Activated T-helper 17 cell treated with anti-CD3 and anti-CD28 coated beads, Interleukin-2, amount 50 U/mL, for 72 hours (primary cell): ENCODE results near the gene APRT. TPM values are rescaled to one million over a fixed set of nuclear protein-coding genes. Genes with fewer than 3 reads are reported as not detected.

Experiments
- ATAC-seq: fragments of 150-1000 bp; cut with Tn5 transposase; replicated peaks from 2 replicates; pipeline ENCODE4 v1.10.0; 2021; ENCODE audit warnings: mild to moderate bottlenecking, moderate library complexity
- H3K27ac Mint-ChIP-seq: one replicate; pipeline ENCODE4 v1.8.0; 2022; ENCODE audit warnings: mixed read lengths
- H3K27me3 Mint-ChIP-seq: one replicate; pipeline ENCODE4 v1.8.0; 2022; ENCODE audit warnings: mixed read lengths
- H3K36me3 Mint-ChIP-seq: one replicate; pipeline ENCODE4 v1.8.0; 2022; ENCODE audit warnings: low read depth, mild to moderate bottlenecking, mixed read lengths
- H3K4me1 Mint-ChIP-seq: one replicate; pipeline ENCODE4 v1.8.0; 2022; ENCODE audit warnings: mixed read lengths
- H3K4me3 Mint-ChIP-seq: one replicate; pipeline ENCODE4 v1.8.0; 2022; ENCODE audit warnings: mild to moderate bottlenecking, mixed read lengths
- H3K9me3 Mint-ChIP-seq: one replicate; pipeline ENCODE4 v1.8.0; 2022; ENCODE audit warnings: mixed read lengths
- total RNA-seq, 2 donors: library from RNA; stranded (reverse); gene quantifications; one replicate each; pipeline ENCODE4 v1.2.3, GENCODE V29; 2022

The APRT gene
- total RNA-seq, 2 donors from 2014 or later: 132 to 139 TPM

- Mint-ChIP-seq H3K9me3 (no peaks in the 10 kb centered on the region), H3K27ac (peak overlapping the region; percentile 89), H3K4me1 (peaks cover 21% of the 10 kb centered on the region), H3K4me3 (peak overlapping the region; percentile 87), H3K36me3 (peaks cover 13% of the 10 kb centered on the region), H3K27me3 (no peaks in the 10 kb centered on the region)
- ATAC-seq: no peak
Observed at GRCh38 chr16:88784074-88784855, 27.5 kb downstream of the APRT start.

GRCh38 chr16:88783391-88784073 is 28.2 kb downstream of the APRT start:
- H3K27ac Mint-ChIP-seq: peak overlapping the region; percentile 89
- H3K27me3 Mint-ChIP-seq: no peaks in the 10 kb centered on the region
- H3K9me3 Mint-ChIP-seq: no peaks in the 10 kb centered on the region
- peaks cover 21% of the 10 kb centered on the region for H3K4me1 Mint-ChIP-seq
- H3K36me3 Mint-ChIP-seq: peaks cover 14% of the 10 kb centered on the region
- no peak for ATAC-seq
- peak overlapping the region; percentile 87 for H3K4me3 Mint-ChIP-seq

- peak; percentile 81 for ATAC-seq
- Mint-ChIP-seq H3K36me3 (peaks cover 22% of the 10 kb centered on the region), H3K9me3 (no peaks in the 10 kb centered on the region), H3K27ac (peak overlapping the region; percentile 89), H3K4me3 (peak overlapping the region; percentile 87), H3K4me1 (peaks cover 21% of the 10 kb centered on the region), H3K27me3 (no peaks in the 10 kb centered on the region)
Observed at GRCh38 chr16:88782454-88783390, 29.0 kb downstream of the APRT start.

GRCh38 chr16:88781140-88782077 is 30.3 kb downstream of the APRT start:
- peak overlapping the region; percentile 89 for H3K27ac Mint-ChIP-seq
- H3K4me3 Mint-ChIP-seq: peak overlapping the region; percentile 87
- H3K9me3 Mint-ChIP-seq: no peaks in the 10 kb centered on the region
- peaks cover 21% of the 10 kb centered on the region for H3K4me1 Mint-ChIP-seq
- no peaks in the 10 kb centered on the region for H3K27me3 Mint-ChIP-seq
- peak; percentile 51 for ATAC-seq
- peaks cover 33% of the 10 kb centered on the region for H3K36me3 Mint-ChIP-seq

GRCh38 chr16:88780142-88781062 is 31.3 kb downstream of the APRT start:
- ATAC-seq: no peak
- peak overlapping the region; percentile 87 for H3K4me3 Mint-ChIP-seq
- no peaks in the 10 kb centered on the region for H3K27me3 Mint-ChIP-seq
- H3K36me3 Mint-ChIP-seq: peaks cover 39% of the 10 kb centered on the region
- H3K27ac Mint-ChIP-seq: peak overlapping the region; percentile 89
- peaks cover 21% of the 10 kb centered on the region for H3K4me1 Mint-ChIP-seq
- no peaks in the 10 kb centered on the region for H3K9me3 Mint-ChIP-seq

GRCh38 chr16:88779406-88780141 is 32.2 kb downstream of the APRT start:
- Mint-ChIP-seq H3K27ac (peak overlapping the region; percentile 89), H3K27me3 (no peaks in the 10 kb centered on the region), H3K4me1 (peaks cover 24% of the 10 kb centered on the region), H3K36me3 (peaks cover 39% of the 10 kb centered on the region), H3K9me3 (no peaks in the 10 kb centered on the region), H3K4me3 (peak overlapping the region; percentile 87)
- no peak for ATAC-seq

- Mint-ChIP-seq H3K27me3 (no peaks in the 10 kb centered on the region), H3K4me1 (peaks cover 25% of the 10 kb centered on the region), H3K4me3 (no peak overlapping the region), H3K9me3 (no peaks in the 10 kb centered on the region), H3K27ac (no peak overlapping the region), H3K36me3 (peaks cover 39% of the 10 kb centered on the region)
- ATAC-seq: no peak
Observed at GRCh38 chr16:88778541-88779065, 33.1 kb downstream of the APRT start.

- Mint-ChIP-seq H3K4me3 (no peak overlapping the region), H3K27me3 (no peaks in the 10 kb centered on the region), H3K36me3 (peaks cover 38% of the 10 kb centered on the region), H3K9me3 (no peaks in the 10 kb centered on the region), H3K4me1 (peaks cover 25% of the 10 kb centered on the region), H3K27ac (peak overlapping the region; percentile 48)
- no peak for ATAC-seq
Observed at GRCh38 chr16:88778271-88778525, 33.5 kb downstream of the APRT start.

- peak overlapping the region; percentile 48 for H3K27ac Mint-ChIP-seq
- no peaks in the 10 kb centered on the region for H3K9me3 Mint-ChIP-seq
- no peak overlapping the region for H3K4me3 Mint-ChIP-seq
- H3K36me3 Mint-ChIP-seq: peaks cover 33% of the 10 kb centered on the region
- ATAC-seq: no peak
- peaks cover 20% of the 10 kb centered on the region for H3K4me1 Mint-ChIP-seq
- no peaks in the 10 kb centered on the region for H3K27me3 Mint-ChIP-seq
Observed at GRCh38 chr16:88777471-88778270, 34.1 kb downstream of the APRT start.

GRCh38 chr16:88775825-88776224 is 35.9 kb downstream of the APRT start:
- H3K36me3 Mint-ChIP-seq: peaks cover 25% of the 10 kb centered on the region
- no peak overlapping the region for H3K27ac Mint-ChIP-seq
- H3K4me1 Mint-ChIP-seq: peaks cover 10% of the 10 kb centered on the region
- no peaks in the 10 kb centered on the region for H3K9me3 Mint-ChIP-seq
- H3K4me3 Mint-ChIP-seq: no peak overlapping the region
- ATAC-seq: no peak
- no peaks in the 10 kb centered on the region for H3K27me3 Mint-ChIP-seq

GRCh38 chr16:88774544-88775393 is 37.0 kb downstream of the APRT start:
- H3K36me3 Mint-ChIP-seq: peaks cover 25% of the 10 kb centered on the region
- H3K4me3 Mint-ChIP-seq: no peak overlapping the region
- H3K4me1 Mint-ChIP-seq: peaks cover 4% of the 10 kb centered on the region
- H3K9me3 Mint-ChIP-seq: no peaks in the 10 kb centered on the region
- H3K27ac Mint-ChIP-seq: no peak overlapping the region
- no peak for ATAC-seq
- no peaks in the 10 kb centered on the region for H3K27me3 Mint-ChIP-seq
